HepG2 (cell line): ENCODE results near the gene TTBK2. TPM values are rescaled to one million over a fixed set of nuclear protein-coding genes. Genes with fewer than 3 reads are reported as not detected.

ENCODE experiments used
- CBX2 ChIP-seq, 2 experiments: fragments of 200-600 bp in 1 of 2; sonication (generic); formaldehyde crosslinking in 1 of 2; IDR thresholded peaks; 2 replicates each; pipeline versions ENCODE4 v1.7.0 to v1.8.1; 2018 to 2022; ENCODE audit warnings: low read depth in 2 of 2, low read length in 1 of 2, mild to moderate bottlenecking in 1 of 2, missing genetic modification reagents in 1 of 2
- CREM ChIP-seq, 2 experiments: sonication (generic) in 1 of 2; formaldehyde crosslinking in 1 of 2; IDR thresholded peaks; 2 replicates each; pipeline versions ENCODE4 v1.4.0 to v1.6.1; 2016 to 2020; ENCODE audit warnings: antibody characterized with exemption in 1 of 2, mild to moderate bottlenecking in 1 of 2, missing genetic modification reagents in 1 of 2
- HDAC2 ChIP-seq: sonication (generic); formaldehyde crosslinking; IDR thresholded peaks from 2 replicates; pipeline ENCODE4 v1.4.0; 2020; ENCODE audit warnings: missing genetic modification reagents
- HNF4G ChIP-seq, 2 experiments: sonication (generic) in 1 of 2; formaldehyde crosslinking in 1 of 2; IDR thresholded peaks; 2 replicates each; pipeline versions ENCODE4 v1.4.0 to v1.6.1; 2011 to 2020; ENCODE audit warnings: borderline replicate concordance in 2 of 2, low read depth in 2 of 2, mild to moderate bottlenecking in 2 of 2, low read length in 1 of 2, missing genetic modification reagents in 1 of 2, moderate library complexity in 1 of 2
- NR2F1 ChIP-seq, 2 experiments: fragments of 450-650 bp in 1 of 2; formaldehyde crosslinking in 1 of 2; IDR thresholded peaks; 2 replicates each; pipeline versions ENCODE4 v1.5.0 to v1.6.1; 2016 to 2020; ENCODE audit warnings: mild to moderate bottlenecking in 1 of 2, missing compliant biosample characterization in 1 of 2, missing genetic modification reagents in 1 of 2, moderate library complexity in 1 of 2
- PAX8 ChIP-seq: sonication (generic); formaldehyde crosslinking; IDR thresholded peaks from 2 replicates; pipeline ENCODE4 v1.8.0; 2022; ENCODE audit warnings: mild to moderate bottlenecking, missing genetic modification reagents, borderline replicate concordance
- RFX1 ChIP-seq: fragments of 450-650 bp; IDR thresholded peaks from 2 replicates; pipeline ENCODE4 v1.6.1; 2017
- SIX1 ChIP-seq: sonication (generic); formaldehyde crosslinking; IDR thresholded peaks from 2 replicates; pipeline ENCODE4 v1.4.0; 2020; ENCODE audit warnings: missing genetic modification reagents, borderline replicate concordance
- SNAPC2 ChIP-seq: sonication (generic); formaldehyde crosslinking; IDR thresholded peaks from 2 replicates; pipeline ENCODE4 v1.8.1; 2022; ENCODE audit warnings: mild to moderate bottlenecking, missing genetic modification reagents
- ZBED4 ChIP-seq: sonication (generic); formaldehyde crosslinking; IDR thresholded peaks from 2 replicates; pipeline ENCODE4 v1.4.0; 2020; ENCODE audit warnings: missing genetic modification reagents, borderline replicate concordance
- ZMYM2 ChIP-seq: sonication (generic); formaldehyde crosslinking; IDR thresholded peaks from 2 replicates; pipeline ENCODE4 v1.8.0; 2022; ENCODE audit warnings: mild to moderate bottlenecking, missing genetic modification reagents
- ZNF282 ChIP-seq: fragments of 450-650 bp; IDR thresholded peaks from 2 replicates; pipeline ENCODE4 v1.6.1; 2018; ENCODE audit not compliant: partially characterized antibody
- ZNF331 ChIP-seq: sonication (generic); formaldehyde crosslinking; IDR thresholded peaks from 2 replicates; pipeline ENCODE4 v1.4.0; 2020; ENCODE audit warnings: missing genetic modification reagents
- ZNF782 ChIP-seq: sonication (generic); formaldehyde crosslinking; IDR thresholded peaks from 2 replicates; pipeline ENCODE4 v1.4.0; 2020; ENCODE audit warnings: missing genetic modification reagents, mild to moderate bottlenecking, borderline replicate concordance
- ZNF83 ChIP-seq: sonication (generic); formaldehyde crosslinking; IDR thresholded peaks from 2 replicates; pipeline ENCODE4 v1.4.0; 2020; ENCODE audit warnings: missing genetic modification reagents, mild to moderate bottlenecking, borderline replicate concordance
- polyA plus RNA-seq, 8 experiments: library from polyadenylated mRNA; depleted of rRNA in 3 of 8; stranded (reverse) in 7 of 8; unstranded in 1 of 8; fragments of >200 nt; fragmentation: Illumina TruSeq in 4 of 8; extraction: Trizol in 4 of 8; gene quantifications; 2 replicates each; pipeline versions ENCODE4 v1.2.1 to v1.2.3, GENCODE V29; 2011 to 2016; ENCODE audit warnings: low read depth in 4 of 8, missing spikeins in 1 of 8, mixed read lengths in 1 of 8; ENCODE audit not compliant: insufficient read depth in 1 of 8
- total RNA-seq, 5 experiments: library from RNA; depleted of rRNA; stranded (reverse); fragments of >200 nt; fragmentation: Illumina TruSeq; extraction: Trizol; gene quantifications; 2 replicates each; pipeline ENCODE4 v1.2.3, GENCODE V29; 2016; ENCODE audit warnings: low read depth in 1 of 5
- TF ChIP-seq, protein P1 (sequence below): sonication (generic); formaldehyde crosslinking; IDR thresholded peaks from 2 replicates; pipeline ENCODE4 v1.4.0; 2020; ENCODE audit warnings: missing genetic modification reagents
- TF ChIP-seq, protein P2 (sequence below): sonication (generic); formaldehyde crosslinking; IDR thresholded peaks from 2 replicates; pipeline ENCODE4 v1.5.1; 2020; ENCODE audit warnings: missing genetic modification reagents, mild to moderate bottlenecking, borderline replicate concordance
- TF ChIP-seq, protein P3 (sequence below): sonication (generic); formaldehyde crosslinking; IDR thresholded peaks from 2 replicates; pipeline ENCODE4 v1.5.1; 2020; ENCODE audit warnings: mild to moderate bottlenecking, moderate library complexity, missing genetic modification reagents

The TTBK2 gene
- total and polyA plus RNA-seq, 2 of the 13 experiments (the other 11 are each of a cell fraction or from before 2014, with no cell fraction given) = 5.1 to 7.4 TPM

- TF ChIP-seq ZBED4 (CRISPR knock-in tag) = no peak
- TF ChIP-seq ZNF83 (CRISPR knock-in tag) = no peak
- no peak for TF ChIP-seq SNAPC2 (CRISPR knock-in tag)
- no peak for TF ChIP-seq ZNF331 (CRISPR knock-in tag)
- peak; percentile 67; the same call in 1 of the 2 replicates for TF ChIP-seq HDAC2 (CRISPR knock-in tag)
- TF ChIP-seq, protein P1, sequence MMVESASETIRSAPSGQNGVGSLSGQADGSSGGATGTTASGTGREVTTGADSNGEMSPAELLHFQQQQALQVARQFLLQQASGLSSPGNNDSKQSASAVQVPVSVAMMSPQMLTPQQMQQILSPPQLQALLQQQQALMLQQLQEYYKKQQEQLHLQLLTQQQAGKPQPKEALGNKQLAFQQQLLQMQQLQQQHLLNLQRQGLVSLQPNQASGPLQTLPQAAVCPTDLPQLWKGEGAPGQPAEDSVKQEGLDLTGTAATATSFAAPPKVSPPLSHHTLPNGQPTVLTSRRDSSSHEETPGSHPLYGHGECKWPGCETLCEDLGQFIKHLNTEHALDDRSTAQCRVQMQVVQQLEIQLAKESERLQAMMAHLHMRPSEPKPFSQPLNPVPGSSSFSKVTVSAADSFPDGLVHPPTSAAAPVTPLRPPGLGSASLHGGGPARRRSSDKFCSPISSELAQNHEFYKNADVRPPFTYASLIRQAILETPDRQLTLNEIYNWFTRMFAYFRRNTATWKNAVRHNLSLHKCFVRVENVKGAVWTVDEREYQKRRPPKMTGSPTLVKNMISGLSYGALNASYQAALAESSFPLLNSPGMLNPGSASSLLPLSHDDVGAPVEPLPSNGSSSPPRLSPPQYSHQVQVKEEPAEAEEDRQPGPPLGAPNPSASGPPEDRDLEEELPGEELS = no peak
- no peak for TF ChIP-seq CBX2 (IDR thresholded peaks at IDR 0.05; ENCODE audit: low read depth, low read length)
- TF ChIP-seq CBX2 (CRISPR knock-in tag; IDR thresholded peaks at IDR 0.05; ENCODE audit: low read depth) = no peak
- no peak for TF ChIP-seq HNF4G (IDR thresholded peaks at IDR 0.05; ENCODE audit: borderline replicate concordance, low read depth, low read length)
- no peak for TF ChIP-seq HNF4G (CRISPR knock-in tag; IDR thresholded peaks at IDR 0.05; ENCODE audit: borderline replicate concordance, low read depth)
- peak; percentile 91 for TF ChIP-seq ZMYM2 (CRISPR knock-in tag)
- TF ChIP-seq, protein P2, sequence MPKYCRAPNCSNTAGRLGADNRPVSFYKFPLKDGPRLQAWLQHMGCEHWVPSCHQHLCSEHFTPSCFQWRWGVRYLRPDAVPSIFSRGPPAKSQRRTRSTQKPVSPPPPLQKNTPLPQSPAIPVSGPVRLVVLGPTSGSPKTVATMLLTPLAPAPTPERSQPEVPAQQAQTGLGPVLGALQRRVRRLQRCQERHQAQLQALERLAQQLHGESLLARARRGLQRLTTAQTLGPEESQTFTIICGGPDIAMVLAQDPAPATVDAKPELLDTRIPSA = no peak
- TF ChIP-seq PAX8 (CRISPR knock-in tag) = no peak
- TF ChIP-seq, protein P3, sequence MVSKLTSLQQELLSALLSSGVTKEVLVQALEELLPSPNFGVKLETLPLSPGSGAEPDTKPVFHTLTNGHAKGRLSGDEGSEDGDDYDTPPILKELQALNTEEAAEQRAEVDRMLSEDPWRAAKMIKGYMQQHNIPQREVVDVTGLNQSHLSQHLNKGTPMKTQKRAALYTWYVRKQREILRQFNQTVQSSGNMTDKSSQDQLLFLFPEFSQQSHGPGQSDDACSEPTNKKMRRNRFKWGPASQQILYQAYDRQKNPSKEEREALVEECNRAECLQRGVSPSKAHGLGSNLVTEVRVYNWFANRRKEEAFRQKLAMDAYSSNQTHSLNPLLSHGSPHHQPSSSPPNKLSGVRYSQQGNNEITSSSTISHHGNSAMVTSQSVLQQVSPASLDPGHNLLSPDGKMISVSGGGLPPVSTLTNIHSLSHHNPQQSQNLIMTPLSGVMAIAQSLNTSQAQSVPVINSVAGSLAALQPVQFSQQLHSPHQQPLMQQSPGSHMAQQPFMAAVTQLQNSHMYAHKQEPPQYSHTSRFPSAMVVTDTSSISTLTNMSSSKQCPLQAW (CRISPR knock-in tag) = no peak
- TF ChIP-seq SIX1 (CRISPR knock-in tag) = no peak
- TF ChIP-seq ZNF282 = no peak
- TF ChIP-seq RFX1 = no peak
- TF ChIP-seq ZNF782 = no peak
- TF ChIP-seq NR2F1 (CRISPR knock-in tag; IDR thresholded peaks at IDR 0.05) = no peak
- no peak for TF ChIP-seq CREM (IDR thresholded peaks at IDR 0.05)
- no peak for TF ChIP-seq CREM (CRISPR knock-in tag; IDR thresholded peaks at IDR 0.05)
Observed at GRCh38 chr15:42737529-42738328, 182.8 kb downstream of the TTBK2 start (continued).
